IMR-90 (cell line): ENCODE measurements around the gene DHX34. TPM values are rescaled to one million over a fixed set of nuclear protein-coding genes. Genes with fewer than 3 reads are reported as not detected.

Experiments used
- ATAC-seq: fragments of 200-7000 bp; cut with Tn5 transposase; 2 replicates; pipeline ENCODE4 v1.9.1; 2020; ENCODE audit warnings: low read depth, mild to moderate bottlenecking, moderate library complexity
- BruUV-seq: library from RNA; stranded (reverse); fragments of 400-500 nt; replicated peaks from 2 replicates; lab custom pipeline; 2021; lab: Mats Ljungman, UMichigan
- CTCF ChIA-PET: fragments of 300-600 bp; formaldehyde crosslinking; extraction: SDS; loops from one replicate; lab custom pipeline; 2021; ENCODE audit warnings: antibody characterized with exemption; lab: Yijun Ruan, JAX
- POLR2A ChIA-PET: fragments of 300-600 bp; sonication (Branson Sonifier 250); formaldehyde crosslinking; loops from one replicate; lab custom pipeline; 2022; ENCODE audit warnings: antibody characterized with exemption; ENCODE audit not compliant: unreplicated experiment; lab: Charles Lee
- DNase-seq: peaks from one replicate; pipeline ENCODE4 v3.0.0; 2013
- H2AFZ ChIP-seq: replicated peaks from 2 replicates; pipeline ENCODE3; 2013; ENCODE audit warnings: low read length, mild to moderate bottlenecking; ENCODE audit not compliant: poor library complexity
- H2AK5ac ChIP-seq: 2 replicates; pipeline ENCODE4 v1.6.1; 2013; ENCODE audit warnings: low read depth, low read length, inconsistent platforms
- H2AK9ac ChIP-seq: replicated peaks from 2 replicates; pipeline ENCODE3; 2013; ENCODE audit warnings: mild to moderate bottlenecking, low read depth, low read length, moderate library complexity; ENCODE audit not compliant: poor library complexity
- H2BK120ac ChIP-seq: 2 replicates; pipeline ENCODE4 v1.6.1; 2013; ENCODE audit warnings: low read depth, low read length, inconsistent platforms
- H2BK15ac ChIP-seq: 3 replicates; pipeline ENCODE4 v1.6.1; 2013; ENCODE audit warnings: low read depth, low read length, inconsistent platforms
- H2BK20ac ChIP-seq: 2 replicates; pipeline ENCODE4 v1.6.1; 2013; ENCODE audit warnings: low read depth, mild to moderate bottlenecking, inconsistent platforms, low read length, moderate library complexity
- H2BK5ac ChIP-seq: 2 replicates; pipeline ENCODE4 v1.6.1; 2013; ENCODE audit warnings: mild to moderate bottlenecking, low read depth, low read length, inconsistent platforms; ENCODE audit not compliant: poor library complexity, severe bottlenecking
- H3K14ac ChIP-seq: replicated peaks from 2 replicates; pipeline ENCODE4 v1.6.1; 2013; ENCODE audit warnings: low read depth, low read length, inconsistent platforms
- H3K18ac ChIP-seq: 2 replicates; pipeline ENCODE4 v1.6.1; 2013; ENCODE audit warnings: low read depth, low read length, control low read depth
- H3K23ac ChIP-seq: 2 replicates; pipeline ENCODE4 v1.6.1; 2013; ENCODE audit warnings: low read depth, low read length, inconsistent platforms
- H3K27ac ChIP-seq: 2 replicates; pipeline ENCODE4 v1.5.1; 2013; ENCODE audit warnings: mild to moderate bottlenecking, control low read depth, low read length; ENCODE audit not compliant: insufficient read depth
- H3K27me3 ChIP-seq: 2 replicates; pipeline ENCODE4 v1.6.1; 2013; ENCODE audit warnings: low read length; ENCODE audit not compliant: control insufficient read depth, insufficient read depth
- H3K36me3 ChIP-seq: 2 replicates; pipeline ENCODE4 v1.6.1; 2013; ENCODE audit warnings: low read length, mixed read lengths; ENCODE audit not compliant: control insufficient read depth, insufficient read depth
- H3K4ac ChIP-seq: 2 replicates; pipeline ENCODE4 v1.6.1; 2013; ENCODE audit warnings: low read depth, low read length, inconsistent platforms
- H3K4me1 ChIP-seq: 2 replicates; pipeline ENCODE4 v1.6.1; 2013; ENCODE audit warnings: low read length, mixed read lengths; ENCODE audit not compliant: control insufficient read depth, insufficient read depth
- H3K4me2 ChIP-seq: 2 replicates; pipeline ENCODE4 v1.6.1; 2013; ENCODE audit warnings: low read depth, mild to moderate bottlenecking, control low read depth, low read length, moderate library complexity
- H3K4me3 ChIP-seq: 2 replicates; pipeline ENCODE4 v1.5.1; 2013; ENCODE audit warnings: low read depth, mild to moderate bottlenecking, control low read depth, low read length, moderate library complexity; ENCODE audit not compliant: insufficient read depth
- H3K56ac ChIP-seq: 2 replicates; pipeline ENCODE4 v1.6.1; 2013; ENCODE audit warnings: low read length, inconsistent platforms; ENCODE audit not compliant: insufficient read depth; ENCODE audit errors: extremely low read depth
- H3K79me1 ChIP-seq, 2 experiments: 2 replicates each; pipeline ENCODE4 v1.6.1; 2013; ENCODE audit warnings: low read length in 2 of 2, inconsistent platforms in 1 of 2, low read depth in 1 of 2
- H3K9ac ChIP-seq: 2 replicates; pipeline ENCODE4 v1.6.1; 2013; ENCODE audit warnings: low read depth, low read length, control low read depth
- H3K9me1 ChIP-seq: 2 replicates; pipeline ENCODE4 v1.6.1; 2013; ENCODE audit warnings: low read length, inconsistent platforms; ENCODE audit not compliant: insufficient read depth
- H3K9me3 ChIP-seq: 2 replicates; pipeline ENCODE4 v1.6.1; 2013; ENCODE audit warnings: low read length; ENCODE audit not compliant: control insufficient read depth, insufficient read depth
- H4K20me1 ChIP-seq: 2 replicates; pipeline ENCODE4 v1.6.1; 2013; ENCODE audit warnings: low read length, inconsistent platforms; ENCODE audit not compliant: insufficient read depth
- H4K5ac ChIP-seq: 2 replicates; pipeline ENCODE4 v1.6.1; 2013; ENCODE audit warnings: mild to moderate bottlenecking, low read depth, low read length, control low read depth
- H4K8ac ChIP-seq, 2 experiments: 2 replicates each; pipeline ENCODE4 v1.6.1; 2013; ENCODE audit warnings: low read depth in 2 of 2, low read length in 2 of 2, control low read depth in 1 of 2, inconsistent platforms in 1 of 2
- H4K91ac ChIP-seq: 2 replicates; pipeline ENCODE4 v1.6.1; 2013; ENCODE audit warnings: low read depth, low read length, inconsistent platforms; ENCODE audit not compliant: insufficient read depth
- BHLHE40 ChIP-seq: fragments of 150-350 bp; IDR thresholded peaks from 2 replicates; pipeline ENCODE4 v1.6.1; 2016; ENCODE audit warnings: mild to moderate bottlenecking, low read depth, low read length
- CEBPB ChIP-seq: IDR thresholded peaks from 2 replicates; pipeline ENCODE4 v1.6.1; 2012; ENCODE audit warnings: low read depth, low read length, improper control_type of control experiment
- CHD1 ChIP-seq: IDR thresholded peaks from 2 replicates; pipeline ENCODE4 v1.6.1; 2012; ENCODE audit warnings: low read depth, low read length, improper control_type of control experiment
- CTCF ChIP-seq: conservative IDR thresholded peaks from 2 replicates; pipeline ENCODE4 v1.5.1; 2012; ENCODE audit warnings: mild to moderate bottlenecking, low read depth, low read length, improper control_type of control experiment
- FOS ChIP-seq: fragments of 150-350 bp; IDR thresholded peaks from 2 replicates; pipeline ENCODE4 v1.6.1; 2016; ENCODE audit warnings: low read depth, low read length
- MAFK ChIP-seq: IDR thresholded peaks from 2 replicates; pipeline ENCODE4 v1.6.1; 2012; ENCODE audit warnings: low read depth, low read length, improper control_type of control experiment
- MAZ ChIP-seq: IDR thresholded peaks from 2 replicates; pipeline ENCODE4 v1.6.1; 2012; ENCODE audit warnings: low read depth, mild to moderate bottlenecking, low read length, improper control_type of control experiment, moderate library complexity, borderline replicate concordance
- MXI1 ChIP-seq: IDR thresholded peaks from 2 replicates; pipeline ENCODE4 v1.6.1; 2012; ENCODE audit warnings: low read depth, mild to moderate bottlenecking, low read length, moderate library complexity, borderline replicate concordance
- NFE2L2 ChIP-seq: fragments of 150-350 bp; IDR thresholded peaks from 2 replicates; pipeline ENCODE4 v1.6.1; 2016; ENCODE audit warnings: low read depth, mild to moderate bottlenecking, low read length
- POLR2A ChIP-seq: IDR thresholded peaks from 2 replicates; pipeline ENCODE4 v1.6.1; 2012; ENCODE audit warnings: mild to moderate bottlenecking, low read depth, low read length
- RAD21 ChIP-seq: IDR thresholded peaks from 2 replicates; pipeline ENCODE4 v1.6.1; 2012; ENCODE audit warnings: low read length, improper control_type of control experiment
- RCOR1 ChIP-seq: IDR thresholded peaks from 2 replicates; pipeline ENCODE4 v1.6.1; 2012; ENCODE audit warnings: mild to moderate bottlenecking, low read length, improper control_type of control experiment; ENCODE audit not compliant: insufficient replicate concordance
- RFX5 ChIP-seq: IDR thresholded peaks from 2 replicates; pipeline ENCODE4 v1.8.0; 2012; ENCODE audit warnings: low read depth, mild to moderate bottlenecking, low read length, moderate library complexity
- SMC3 ChIP-seq: fragments of 150-350 bp; IDR thresholded peaks from 2 replicates; pipeline ENCODE4 v1.6.1; 2016; ENCODE audit warnings: low read depth, mild to moderate bottlenecking, antibody characterized with exemption, low read length, moderate library complexity
- USF2 ChIP-seq: fragments of 150-350 bp; IDR thresholded peaks from 2 replicates; pipeline ENCODE4 v1.6.1; 2017; ENCODE audit warnings: mild to moderate bottlenecking, antibody characterized with exemption, low read length, low read depth
- WGBS, 2 experiments: methylation state at CpG; one replicate each; pipeline versions ENCODE4 v1.1.5 to v1.1.7; 2013; ENCODE audit warnings: missing lambda C conversion rate in 2 of 2; ENCODE audit not compliant: insufficient read length in 1 of 2; ENCODE audit errors: extremely low coverage in 2 of 2; 5-methylcytosine and 5-hydroxymethylcytosine counted together
- dilution Hi-C: fragments of 300-500 bp; cut with HindIII; formaldehyde crosslinking; loops from one replicate; pipeline ENCODE4 v1.14.3; 2018; ENCODE audit warnings: low sequenced_read_pairs; ENCODE audit not compliant: unreplicated experiment
- in situ Hi-C: fragments of 300-500 bp; cut with MboI; formaldehyde crosslinking; loops from 3 replicates; pipeline ENCODE4 v1.14.3; 2019; ENCODE audit warnings: low sequenced_read_pairs, inconsistent platforms, mixed read lengths
- intact Hi-C: fragments of 100-400 bp; cut with micrococcal nuclease; formaldehyde crosslinking; loops from 2 replicates; pipeline ENCODE4 v1.10.0; 2022
- polyA plus RNA-seq, 3 experiments: library from polyadenylated mRNA; depleted of rRNA; stranded (reverse); fragments of >200 nt; gene quantifications; 2 replicates each; pipeline ENCODE4 v1.2.3, GENCODE V29; 2012; ENCODE audit warnings: low replicate concordance in 1 of 3
- total RNA-seq: library from RNA; depleted of rRNA; stranded (reverse); fragments of >200 nt; gene quantifications from 2 replicates; pipeline ENCODE4 v1.2.3, GENCODE V29; 2012
- TF ChIP-seq, protein P1 (sequence below): fragments of 150-350 bp; IDR thresholded peaks from 2 replicates; pipeline ENCODE4 v1.6.1; 2016; ENCODE audit warnings: low read depth, mild to moderate bottlenecking, low read length, moderate library complexity, borderline replicate concordance

DHX34 gene
- total and polyA plus RNA-seq, 2 of the 4 experiments (the other 2 are of a cell fraction) = 4.5 to 13.7 TPM

GRCh38 chr19:47376589-47377144 lies 27.6 kb downstream of the DHX34 start:
- H2BK120ac ChIP-seq = no peak overlapping the region

More at GRCh38 chr19:47376589-47377144, 27.6 kb downstream of the DHX34 start:
- peaks cover 79% of the 10 kb centered on the region for H3K36me3 ChIP-seq
- no peaks in the 10 kb centered on the region for H3K27me3 ChIP-seq
- H3K79me1 ChIP-seq = peaks cover 3 to 10% of the 10 kb centered on the region in 2 experiments; a peak in 2 of 4 replicates
- H4K8ac ChIP-seq = no peak overlapping the region
- H3K4me3 ChIP-seq = no peak overlapping the region
- peaks cover 13% of the 10 kb centered on the region; the same call in 1 of the 2 replicates for H4K20me1 ChIP-seq
- CTCF ChIA-PET = no interaction called here
- ATAC-seq (no peak), DNase-seq (no peak)
- no peak overlapping the region for H3K9ac ChIP-seq
- no peaks in the 10 kb centered on the region for H3K4me1 ChIP-seq
- no peak overlapping the region for H3K56ac ChIP-seq
- no peak overlapping the region for H2AK9ac ChIP-seq
- H2BK20ac ChIP-seq = no peak overlapping the region
- no peak overlapping the region for H2BK5ac ChIP-seq
- POLR2A ChIA-PET = no interaction called here
- H3K9me3 ChIP-seq = no peaks in the 10 kb centered on the region
- H3K18ac ChIP-seq = no peak overlapping the region
- H2AK5ac ChIP-seq = no peak overlapping the region
- dilution Hi-C loops (no loop called here), in situ Hi-C loops (no loop called here), intact Hi-C loops (no loop called here)
- H3K14ac ChIP-seq = no peak overlapping the region
- no peak overlapping the region for H3K4me2 ChIP-seq
- H2AFZ ChIP-seq = no peak overlapping the region
- 90% methylated on average over 12 of the region's 16 CpGs; no CpG with 5 or more reads in 1 of the 2 experiments for WGBS, 2 experiments
- no peak overlapping the region for H3K4ac ChIP-seq
- BruUV-seq = no TSS peak
- no peak overlapping the region for H3K23ac ChIP-seq
- no peak overlapping the region for H4K91ac ChIP-seq
- H3K9me1 ChIP-seq = 0 out of 2 replicates have a peak, but pooled peaks cover 5% of the 10 kb centered on the region
- TF ChIP-seq FOS (no peak), NFE2L2 (no peak), POLR2A (no peak), MAZ (no peak), USF2 (no peak), BHLHE40 (no peak), RAD21 (no peak), SMC3 (no peak), RFX5 (no peak), CHD1 (no peak), MXI1 (no peak), MAFK (no peak), RCOR1 (no peak), CEBPB (no peak), CTCF (no peak)
- TF ChIP-seq, protein P1, sequence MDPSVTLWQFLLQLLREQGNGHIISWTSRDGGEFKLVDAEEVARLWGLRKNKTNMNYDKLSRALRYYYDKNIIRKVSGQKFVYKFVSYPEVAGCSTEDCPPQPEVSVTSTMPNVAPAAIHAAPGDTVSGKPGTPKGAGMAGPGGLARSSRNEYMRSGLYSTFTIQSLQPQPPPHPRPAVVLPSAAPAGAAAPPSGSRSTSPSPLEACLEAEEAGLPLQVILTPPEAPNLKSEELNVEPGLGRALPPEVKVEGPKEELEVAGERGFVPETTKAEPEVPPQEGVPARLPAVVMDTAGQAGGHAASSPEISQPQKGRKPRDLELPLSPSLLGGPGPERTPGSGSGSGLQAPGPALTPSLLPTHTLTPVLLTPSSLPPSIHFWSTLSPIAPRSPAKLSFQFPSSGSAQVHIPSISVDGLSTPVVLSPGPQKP = no peak
- no peak overlapping the region for H4K5ac ChIP-seq
- no peak overlapping the region for H2BK15ac ChIP-seq
- no peak overlapping the region for H3K27ac ChIP-seq
